ENCODE measurements around the gene RCHY1. TPM values are rescaled to one million over a fixed set of nuclear protein-coding genes. Genes with fewer than 3 reads are reported as not detected.

The RCHY1 gene
- total RNA-seq, 1 donor from 2014 or later = 11.2 TPM

Other genes with a start within 250 kb of the RCHY1 start
- gene THAP6, start 70 bp upstream of the RCHY1 start, total RNA-seq = 7.0 and 8.4 TPM in 2 replicates
- 0.87 TPM in 1 of 2 replicates, not detected in the other for gene ODAPH, start 41.7 kb upstream of the RCHY1 start, total RNA-seq
- 1.2 and 3.6 TPM in 2 replicates for gene CDKL2, start 116.1 kb upstream of the RCHY1 start, total RNA-seq
- gene G3BP2, start 159.0 kb upstream of the RCHY1 start, total RNA-seq = 109 and 113 TPM in 2 replicates
- 46.0 and 57.8 TPM in 2 replicates for gene USO1, start 210.2 kb upstream of the RCHY1 start, total RNA-seq

Data from epithelial cell of proximal tubule (primary cell).